ENCODE results near the gene ABCC1. TPM values are rescaled to one million over a fixed set of nuclear protein-coding genes. Genes with fewer than 3 reads are reported as not detected.
A peak's percentile ranks its signal among the peaks of the same experiment; 100 is the strongest.

The ABCC1 gene
- total and polyA plus RNA-seq, 2 donors from 2014 or later: 4.6 to 29.7 TPM

DNA sequence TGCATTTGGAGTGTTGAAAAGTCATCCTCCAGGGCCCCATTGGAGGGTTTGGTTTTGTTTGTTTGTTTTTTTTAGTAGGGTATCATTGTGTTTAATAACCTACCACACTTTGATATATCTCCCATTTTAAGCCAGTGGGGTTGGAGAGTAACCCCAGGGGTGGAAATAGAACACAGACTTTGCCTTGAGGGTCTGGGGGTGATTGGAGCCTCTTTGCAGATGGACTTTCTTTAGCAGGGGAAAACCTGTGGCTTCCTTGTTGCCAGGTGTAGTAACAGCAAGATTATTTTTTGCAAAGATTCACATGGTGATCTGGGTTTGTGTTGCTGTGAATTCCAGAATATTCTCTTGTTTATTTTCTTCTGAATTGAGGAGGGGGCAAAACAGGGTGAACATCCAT lies 1.5 kb downstream of the ABCC1 start:
- no peak for DNase-seq
- intact Hi-C loops (cut with DNase I): no loop called here
- TF ChIP-seq, protein P1, sequence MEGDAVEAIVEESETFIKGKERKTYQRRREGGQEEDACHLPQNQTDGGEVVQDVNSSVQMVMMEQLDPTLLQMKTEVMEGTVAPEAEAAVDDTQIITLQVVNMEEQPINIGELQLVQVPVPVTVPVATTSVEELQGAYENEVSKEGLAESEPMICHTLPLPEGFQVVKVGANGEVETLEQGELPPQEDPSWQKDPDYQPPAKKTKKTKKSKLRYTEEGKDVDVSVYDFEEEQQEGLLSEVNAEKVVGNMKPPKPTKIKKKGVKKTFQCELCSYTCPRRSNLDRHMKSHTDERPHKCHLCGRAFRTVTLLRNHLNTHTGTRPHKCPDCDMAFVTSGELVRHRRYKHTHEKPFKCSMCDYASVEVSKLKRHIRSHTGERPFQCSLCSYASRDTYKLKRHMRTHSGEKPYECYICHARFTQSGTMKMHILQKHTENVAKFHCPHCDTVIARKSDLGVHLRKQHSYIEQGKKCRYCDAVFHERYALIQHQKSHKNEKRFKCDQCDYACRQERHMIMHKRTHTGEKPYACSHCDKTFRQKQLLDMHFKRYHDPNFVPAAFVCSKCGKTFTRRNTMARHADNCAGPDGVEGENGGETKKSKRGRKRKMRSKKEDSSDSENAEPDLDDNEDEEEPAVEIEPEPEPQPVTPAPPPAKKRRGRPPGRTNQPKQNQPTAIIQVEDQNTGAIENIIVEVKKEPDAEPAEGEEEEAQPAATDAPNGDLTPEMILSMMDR (IDR thresholded peaks at IDR 0.05; ENCODE audit: borderline replicate concordance, extremely low read depth, insufficient read depth): no peak
- H3K4me1 ChIP-seq (ENCODE audit: control insufficient read depth in 2 of 3, insufficient read depth in 2 of 3, low read depth in 1 of 3, low read length in 3 of 3): peaks cover 0 to 8% (median 0%) of the 10 kb centered on the region in 3 donors
- peak overlapping the region in 2 of 3 donors; percentile 68 to 69 for H3K4me3 ChIP-seq (ENCODE audit: low read length in 3 of 3)
- no peak for FAIRE-seq
- no peak overlapping the region for H3K27ac ChIP-seq (ENCODE audit: low read depth in 2 of 2, low read length in 2 of 2)
- H3K9ac ChIP-seq (ENCODE audit: low read length in 3 of 3): peak overlapping the region in 2 of 3 donors; percentile 57 to 92
- H3K9me3 ChIP-seq (ENCODE audit: control insufficient read depth in 2 of 3, insufficient read depth in 1 of 3, low read length in 3 of 3): no peaks in the 10 kb centered on the region
- H3K27me3 ChIP-seq (ENCODE audit: control insufficient read depth, insufficient read depth, low read length): no peaks in the 10 kb centered on the region
- H3K36me3 ChIP-seq (ENCODE audit: control insufficient read depth in 2 of 3, insufficient read depth in 3 of 3, low read length in 3 of 3): no peaks in the 10 kb centered on the region

DNA sequence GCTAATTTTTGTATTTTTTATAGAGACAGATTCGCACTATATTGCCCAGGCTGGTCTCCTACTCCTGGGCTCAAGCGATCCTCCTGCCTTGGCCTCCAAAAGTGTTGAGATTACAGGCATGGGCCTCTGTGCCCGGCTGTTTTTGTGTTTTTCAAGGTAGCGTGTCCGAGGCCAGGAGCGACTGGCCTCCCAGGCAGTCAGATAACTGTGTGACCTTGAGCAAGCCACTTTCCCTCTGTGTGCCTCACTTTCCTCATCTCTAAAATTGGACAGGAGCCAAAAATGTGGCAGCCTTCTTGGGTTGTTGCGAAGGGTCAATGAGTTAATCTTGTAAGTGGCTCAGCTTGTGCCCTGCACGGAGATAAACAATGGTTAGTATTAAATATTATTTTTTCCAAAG lies 2.4 kb downstream of the ABCC1 start:
- H3K9ac ChIP-seq (ENCODE audit: low read length in 3 of 3): no peak overlapping the region
- H3K4me1 ChIP-seq (ENCODE audit: control insufficient read depth in 2 of 3, insufficient read depth in 2 of 3, low read depth in 1 of 3, low read length in 3 of 3): peaks cover 0 to 8% (median 0%) of the 10 kb centered on the region in 3 donors
- H3K27ac ChIP-seq (ENCODE audit: low read depth in 2 of 2, low read length in 2 of 2): no peak overlapping the region
- H3K27me3 ChIP-seq (ENCODE audit: control insufficient read depth, insufficient read depth, low read length): no peaks in the 10 kb centered on the region
- FAIRE-seq (no peak), DNase-seq (no peak)
- TF ChIP-seq, protein P1 (IDR thresholded peaks at IDR 0.05; ENCODE audit: borderline replicate concordance, extremely low read depth, insufficient read depth): no peak
- intact Hi-C loops (cut with DNase I): no loop called here
- H3K9me3 ChIP-seq (ENCODE audit: control insufficient read depth in 2 of 3, insufficient read depth in 1 of 3, low read length in 3 of 3): no peaks in the 10 kb centered on the region
- no peaks in the 10 kb centered on the region for H3K36me3 ChIP-seq (ENCODE audit: control insufficient read depth in 2 of 3, insufficient read depth in 3 of 3, low read length in 3 of 3)
- no peak overlapping the region for H3K4me3 ChIP-seq (ENCODE audit: low read length in 3 of 3)

DNA sequence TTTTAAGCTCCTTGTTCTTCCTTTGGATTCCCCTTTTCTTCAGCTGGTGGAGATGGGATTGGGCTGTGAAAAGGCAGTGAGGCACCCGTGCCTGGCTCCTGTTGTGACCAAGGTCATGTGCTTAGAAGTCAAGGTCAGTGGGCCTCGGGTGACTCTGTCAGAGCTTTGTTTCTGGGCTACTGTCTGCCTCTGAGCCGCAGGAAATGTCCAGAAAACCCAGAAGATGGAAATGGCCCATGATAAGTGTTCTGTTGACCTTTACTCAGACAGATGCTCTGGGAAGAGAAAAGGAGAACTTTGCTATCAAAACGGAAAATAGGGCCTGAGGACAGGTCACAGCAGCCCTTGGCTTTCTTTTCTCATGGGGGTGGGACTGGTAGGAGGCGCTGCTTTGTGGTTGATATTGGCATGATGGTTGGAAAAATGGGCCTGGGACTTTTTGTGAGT lies 2.9 kb downstream of the ABCC1 start:
- H3K4me3 ChIP-seq (ENCODE audit: low read length in 3 of 3): no peak overlapping the region
- no peaks in the 10 kb centered on the region for H3K9me3 ChIP-seq (ENCODE audit: control insufficient read depth in 2 of 3, insufficient read depth in 1 of 3, low read length in 3 of 3)
- no peak for DNase-seq
- H3K27ac ChIP-seq (ENCODE audit: low read depth in 2 of 2, low read length in 2 of 2): no peak overlapping the region
- TF ChIP-seq, protein P1 (IDR thresholded peaks at IDR 0.05; ENCODE audit: borderline replicate concordance, extremely low read depth, insufficient read depth): no peak
- no peaks in the 10 kb centered on the region for H3K27me3 ChIP-seq (ENCODE audit: control insufficient read depth, insufficient read depth, low read length)
- no peak for FAIRE-seq
- no peaks in the 10 kb centered on the region for H3K36me3 ChIP-seq (ENCODE audit: control insufficient read depth in 2 of 3, insufficient read depth in 3 of 3, low read length in 3 of 3)
- peaks cover 0 to 8% (median 0%) of the 10 kb centered on the region in 3 donors for H3K4me1 ChIP-seq (ENCODE audit: control insufficient read depth in 2 of 3, insufficient read depth in 2 of 3, low read depth in 1 of 3, low read length in 3 of 3)
- intact Hi-C loops (cut with DNase I): no loop called here
- H3K9ac ChIP-seq (ENCODE audit: low read length in 3 of 3): no peak overlapping the region

DNA sequence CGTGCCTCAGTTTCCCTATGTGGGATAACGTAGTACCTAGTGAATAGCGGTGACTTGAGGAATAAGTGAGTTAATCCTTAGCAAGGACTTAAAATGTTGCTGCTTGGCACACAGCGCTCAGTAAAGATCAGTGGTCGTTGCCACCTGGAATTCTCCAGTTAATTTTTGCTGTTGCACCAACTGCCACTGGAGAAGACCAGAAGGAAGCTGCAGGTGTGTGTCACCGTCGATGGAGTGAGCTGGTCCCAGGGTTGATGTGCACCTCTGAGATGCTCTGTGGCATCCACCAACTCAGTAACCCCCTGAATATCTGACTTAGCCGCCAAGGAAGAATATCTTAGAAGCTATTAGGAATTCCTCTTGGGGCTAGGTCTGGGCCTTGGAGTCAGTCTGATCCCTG lies 4.1 kb downstream of the ABCC1 start:
- H3K4me1 ChIP-seq (ENCODE audit: control insufficient read depth in 2 of 3, insufficient read depth in 2 of 3, low read depth in 1 of 3, low read length in 3 of 3): peaks cover 0 to 10% (median 0%) of the 10 kb centered on the region in 3 donors
- no peak overlapping the region for H3K9ac ChIP-seq (ENCODE audit: low read length in 3 of 3)
- no peaks in the 10 kb centered on the region for H3K9me3 ChIP-seq (ENCODE audit: control insufficient read depth in 2 of 3, insufficient read depth in 1 of 3, low read length in 3 of 3)
- DNase-seq: no peak
- H3K27ac ChIP-seq (ENCODE audit: low read depth in 2 of 2, low read length in 2 of 2): no peak overlapping the region
- no peak for FAIRE-seq
- TF ChIP-seq, protein P1 (IDR thresholded peaks at IDR 0.05; ENCODE audit: borderline replicate concordance, extremely low read depth, insufficient read depth): no peak
- intact Hi-C loops (cut with DNase I): no loop called here
- H3K27me3 ChIP-seq (ENCODE audit: control insufficient read depth, insufficient read depth, low read length): no peaks in the 10 kb centered on the region
- no peak overlapping the region for H3K4me3 ChIP-seq (ENCODE audit: low read length in 3 of 3)
- no peaks in the 10 kb centered on the region for H3K36me3 ChIP-seq (ENCODE audit: control insufficient read depth in 2 of 3, insufficient read depth in 3 of 3, low read length in 3 of 3)

All from kidney (tissue), 14 donors.